Measurements from ENCODE around the gene IPO13.

IPO13 gene

GRCh38 chr1:43986712-43987111, 40.0 kb downstream of the IPO13 start:
- Histone ChIP-seq H3K9me3 (ENCODE audit: control insufficient read depth in 1 of 2, low read length in 2 of 2) (no peaks in the 10 kb centered on the region), H3K4me1 (ENCODE audit: control insufficient read depth in 1 of 2, insufficient read depth in 2 of 2, low read length in 2 of 2) (peaks cover 10 to 16% of the 10 kb centered on the region in 2 donors), H3K27me3 (ENCODE audit: control insufficient read depth in 1 of 2, insufficient read depth in 2 of 2, low read length in 2 of 2) (no peaks in the 10 kb centered on the region), H3K27ac (ENCODE audit: low read depth, low read length) (no peak overlapping the region), H3K36me3 (ENCODE audit: control insufficient read depth in 1 of 2, insufficient read depth in 2 of 2, low read length in 2 of 2) (peaks cover 0 to 11% of the 10 kb centered on the region in 2 donors), H3K4me3 (ENCODE audit: low read depth in 1 of 2, low read length in 2 of 2) (no peak overlapping the region), H3K9ac (ENCODE audit: low read depth in 1 of 2, low read length in 2 of 2) (no peak overlapping the region)

- H3K9me3 ChIP-seq (ENCODE audit: control insufficient read depth in 1 of 2, low read length in 2 of 2), result no peaks in the 10 kb centered on the region
Measured at GRCh38 chr1:43987159-43987902, 40.6 kb downstream of the IPO13 start.

GRCh38 chr1:43990271-43991199, 43.8 kb downstream of the IPO13 start:
- Histone ChIP-seq H3K4me1 (ENCODE audit: control insufficient read depth in 1 of 2, insufficient read depth in 2 of 2, low read length in 2 of 2) (peaks cover 15 to 22% of the 10 kb centered on the region in 2 donors), H3K9me3 (ENCODE audit: control insufficient read depth in 1 of 2, low read length in 2 of 2) (no peaks in the 10 kb centered on the region), H3K27me3 (ENCODE audit: control insufficient read depth in 1 of 2, insufficient read depth in 2 of 2, low read length in 2 of 2) (no peaks in the 10 kb centered on the region), H3K4me3 (ENCODE audit: low read depth in 1 of 2, low read length in 2 of 2) (peak overlapping the region; percentile 77 to 80), H3K36me3 (ENCODE audit: control insufficient read depth in 1 of 2, insufficient read depth in 2 of 2, low read length in 2 of 2) (no peaks in the 10 kb centered on the region), H3K27ac (ENCODE audit: low read depth, low read length) (peak overlapping the region; percentile 66), H3K9ac (ENCODE audit: low read depth in 1 of 2, low read length in 2 of 2) (peak overlapping the region; percentile 64 to 65)

More at GRCh38 chr1:43987159-43987902, 40.6 kb downstream of the IPO13 start:
- H3K27me3 ChIP-seq (ENCODE audit: control insufficient read depth in 1 of 2, insufficient read depth in 2 of 2, low read length in 2 of 2), result no peaks in the 10 kb centered on the region
- no peak overlapping the region for H3K4me3 ChIP-seq (ENCODE audit: low read depth in 1 of 2, low read length in 2 of 2)
- H3K4me1 ChIP-seq (ENCODE audit: control insufficient read depth in 1 of 2, insufficient read depth in 2 of 2, low read length in 2 of 2), result peaks cover 14 to 19% of the 10 kb centered on the region in 2 donors
- no peak overlapping the region for H3K27ac ChIP-seq (ENCODE audit: low read depth, low read length)
- H3K36me3 ChIP-seq (ENCODE audit: control insufficient read depth in 1 of 2, insufficient read depth in 2 of 2, low read length in 2 of 2), result peaks cover 0 to 8% of the 10 kb centered on the region in 2 donors
- H3K9ac ChIP-seq (ENCODE audit: low read depth in 1 of 2, low read length in 2 of 2), result no peak overlapping the region

- Histone ChIP-seq H3K36me3 (ENCODE audit: control insufficient read depth in 1 of 2, insufficient read depth in 2 of 2, low read length in 2 of 2) (no peaks in the 10 kb centered on the region), H3K27me3 (ENCODE audit: control insufficient read depth in 1 of 2, insufficient read depth in 2 of 2, low read length in 2 of 2) (no peaks in the 10 kb centered on the region), H3K4me1 (ENCODE audit: control insufficient read depth in 1 of 2, insufficient read depth in 2 of 2, low read length in 2 of 2) (peaks cover 15 to 22% of the 10 kb centered on the region in 2 donors), H3K9me3 (ENCODE audit: control insufficient read depth in 1 of 2, low read length in 2 of 2) (no peaks in the 10 kb centered on the region), H3K9ac (ENCODE audit: low read depth in 1 of 2, low read length in 2 of 2) (peak overlapping the region; percentile 64 to 65), H3K27ac (ENCODE audit: low read depth, low read length) (peak overlapping the region; percentile 66), H3K4me3 (ENCODE audit: low read depth in 1 of 2, low read length in 2 of 2) (peak overlapping the region; percentile 77 to 80)
Measured at GRCh38 chr1:43991200-43991475, 44.4 kb downstream of the IPO13 start.

GRCh38 chr1:43991476-43992231, 44.9 kb downstream of the IPO13 start, which contains the start of gene CCDC24:
Gene CCDC24 (plus strand): TSS chr1:43991599. CDS start chr1:43991879, 280 bp downstream.
- no peaks in the 10 kb centered on the region for H3K9me3 ChIP-seq (ENCODE audit: control insufficient read depth in 1 of 2, low read length in 2 of 2)

GRCh38 chr1:43992232-43992995, 45.7 kb downstream of the IPO13 start:
- Histone ChIP-seq H3K4me3 (ENCODE audit: low read depth in 1 of 2, low read length in 2 of 2) (peak overlapping the region; percentile 77 to 80), H3K36me3 (ENCODE audit: control insufficient read depth in 1 of 2, insufficient read depth in 2 of 2, low read length in 2 of 2) (no peaks in the 10 kb centered on the region), H3K9me3 (ENCODE audit: control insufficient read depth in 1 of 2, low read length in 2 of 2) (no peaks in the 10 kb centered on the region), H3K27me3 (ENCODE audit: control insufficient read depth in 1 of 2, insufficient read depth in 2 of 2, low read length in 2 of 2) (no peaks in the 10 kb centered on the region), H3K9ac (ENCODE audit: low read depth in 1 of 2, low read length in 2 of 2) (peak overlapping the region; percentile 6 to 65), H3K4me1 (ENCODE audit: control insufficient read depth in 1 of 2, insufficient read depth in 2 of 2, low read length in 2 of 2) (peaks cover 12 to 18% of the 10 kb centered on the region in 2 donors), H3K27ac (ENCODE audit: low read depth, low read length) (no peak overlapping the region)

More at GRCh38 chr1:43991476-43992231, 44.9 kb downstream of the IPO13 start, which contains the start of gene CCDC24:
- no peaks in the 10 kb centered on the region for H3K36me3 ChIP-seq (ENCODE audit: control insufficient read depth in 1 of 2, insufficient read depth in 2 of 2, low read length in 2 of 2)
- H3K27ac ChIP-seq (ENCODE audit: low read depth, low read length), result peak within 1 kb of the TSS; percentile 66
- H3K4me1 ChIP-seq (ENCODE audit: control insufficient read depth in 1 of 2, insufficient read depth in 2 of 2, low read length in 2 of 2), result peaks cover 15 to 19% of the 10 kb centered on the region in 2 donors
- peak within 1 kb of the TSS; percentile 64 to 65 for H3K9ac ChIP-seq (ENCODE audit: low read depth in 1 of 2, low read length in 2 of 2)
- H3K4me3 ChIP-seq (ENCODE audit: low read depth in 1 of 2, low read length in 2 of 2), result peak within 1 kb of the TSS; percentile 77 to 80
- H3K27me3 ChIP-seq (ENCODE audit: control insufficient read depth in 1 of 2, insufficient read depth in 2 of 2, low read length in 2 of 2), result no peaks in the 10 kb centered on the region

- Histone ChIP-seq H3K36me3 (ENCODE audit: control insufficient read depth in 1 of 2, insufficient read depth in 2 of 2, low read length in 2 of 2) (no peaks in the 10 kb centered on the region), H3K4me3 (ENCODE audit: low read depth in 1 of 2, low read length in 2 of 2) (no peak overlapping the region), H3K27me3 (ENCODE audit: control insufficient read depth in 1 of 2, insufficient read depth in 2 of 2, low read length in 2 of 2) (no peaks in the 10 kb centered on the region), H3K9ac (ENCODE audit: low read depth in 1 of 2, low read length in 2 of 2) (no peak overlapping the region), H3K4me1 (ENCODE audit: control insufficient read depth in 1 of 2, insufficient read depth in 2 of 2, low read length in 2 of 2) (peaks cover 15 to 22% of the 10 kb centered on the region in 2 donors), H3K9me3 (ENCODE audit: control insufficient read depth in 1 of 2, low read length in 2 of 2) (no peaks in the 10 kb centered on the region), H3K27ac (ENCODE audit: low read depth, low read length) (no peak overlapping the region)
Measured at GRCh38 chr1:43993206-43993914, 46.6 kb downstream of the IPO13 start.

GRCh38 chr1:43994071-43994470, 47.3 kb downstream of the IPO13 start:
- H3K4me1 ChIP-seq (ENCODE audit: control insufficient read depth in 1 of 2, insufficient read depth in 2 of 2, low read length in 2 of 2), result peaks cover 15 to 22% of the 10 kb centered on the region in 2 donors
- H3K9me3 ChIP-seq (ENCODE audit: control insufficient read depth in 1 of 2, low read length in 2 of 2), result no peaks in the 10 kb centered on the region

More at GRCh38 chr1:43994071-43994470, 47.3 kb downstream of the IPO13 start:
- Histone ChIP-seq H3K36me3 (ENCODE audit: control insufficient read depth in 1 of 2, insufficient read depth in 2 of 2, low read length in 2 of 2) (no peaks in the 10 kb centered on the region), H3K9ac (ENCODE audit: low read depth in 1 of 2, low read length in 2 of 2) (no peak overlapping the region), H3K27me3 (ENCODE audit: control insufficient read depth in 1 of 2, insufficient read depth in 2 of 2, low read length in 2 of 2) (no peaks in the 10 kb centered on the region), H3K27ac (ENCODE audit: low read depth, low read length) (no peak overlapping the region), H3K4me3 (ENCODE audit: low read depth in 1 of 2, low read length in 2 of 2) (no peak overlapping the region)
